ENCODE measurements around the gene FBXO24.

GRCh38 chr7:100640517-100641440 is 54.7 kb downstream of the FBXO24 start:
- TF ChIP-seq EZH2 (IDR thresholded peaks at IDR 0.05; ENCODE audit: insufficient read depth, low read length) (no peak), CTCF (IDR thresholded peaks at IDR 0.05; ENCODE audit: insufficient read depth, low read depth, low read length) (no peak)
